T-cell (primary cell): ENCODE data around the gene ACTL6B. TPM values are rescaled to one million over a fixed set of nuclear protein-coding genes. Genes with fewer than 3 reads are reported as not detected.

Experiments
- total RNA-seq, 35 experiments: library from RNA in 6 of 35; stranded (reverse) in 6 of 35; fragments of 120-200 nt in 1 of 35; gene quantifications; one replicate each; pipeline versions ENCODE4 v1.2.1 to v1.2.4 and lab custom pipeline; 2013 to 2026

ACTL6B gene
- total RNA-seq, 5 donors from 2014 or later (not counting 1 experiment from before 2014, with no cell fraction given), result not detected

Other genes with a start within 250 kb of the ACTL6B start
- 10 to 100 TPM in 3 of 5 donors, 1 to 10 TPM in 2; 6.9 to 13.9 (median 12.0) TPM for gene ZCWPW1, start 227.7 kb downstream of the ACTL6B start, total RNA-seq
- 10 to 100 TPM; 50.6 to 63.2 (median 60.3) TPM for gene MEPCE, start 226.6 kb downstream of the ACTL6B start, total RNA-seq
- 100 to 1,000 TPM in 2 of 5 donors, 10 to 100 TPM in 3; 32.8 to 117 (median 98.6) TPM for gene PPP1R35, start 220.0 kb downstream of the ACTL6B start, total RNA-seq
- 1 to 10 TPM; 1.3 to 4.0 (median 3.3) TPM for gene SPACDR, start 192.2 kb downstream of the ACTL6B start, total RNA-seq
- 100 to 1,000 TPM in 4 of 5 donors, 10 to 100 TPM in 1; 85.2 to 160 (median 148) TPM for gene TSC22D4, start 177.2 kb downstream of the ACTL6B start, total RNA-seq
- 1 to 10 TPM in 2 of 5 donors, under 1 TPM in 3; 0.50 to 1.4 (median 0.99) TPM for gene NYAP1, start 172.5 kb downstream of the ACTL6B start, total RNA-seq
- 10 to 100 TPM; 26.2 to 54.6 (median 40.2) TPM for gene AGFG2, start 117.2 kb downstream of the ACTL6B start, total RNA-seq
- gene SAP25, start 82.5 kb downstream of the ACTL6B start, total RNA-seq, result 100 to 1,000 TPM in 3 of 5 donors, 10 to 100 TPM in 2; 61.2 to 129 (median 107) TPM
- gene LRCH4, start 70.3 kb downstream of the ACTL6B start, total RNA-seq, result 100 to 1,000 TPM; 328 to 377 (median 362) TPM
- gene FBXO24, start 70.1 kb downstream of the ACTL6B start, total RNA-seq, result 1 to 10 TPM in 3 of 5 donors, under 1 TPM in 2; 0.70 to 1.7 (median 1.3) TPM
- gene PCOLCE, start 54.1 kb downstream of the ACTL6B start, total RNA-seq, result 10 to 100 TPM in 3 of 5 donors, 1 to 10 TPM in 2; 5.4 to 14.0 (median 10.5) TPM
- 10 to 100 TPM; 10.9 to 19.0 (median 16.3) TPM for gene MOSPD3, start 43.9 kb downstream of the ACTL6B start, total RNA-seq
- gene TFR2, start 14.9 kb downstream of the ACTL6B start, total RNA-seq, result 1 to 10 TPM; 3.8 to 8.7 (median 6.7) TPM
- gene GNB2, start 17.3 kb upstream of the ACTL6B start, total RNA-seq, result 100 to 1,000 TPM; 101 to 175 (median 153) TPM
- gene GIGYF1, start 37.8 kb upstream of the ACTL6B start, total RNA-seq, result 100 to 1,000 TPM in 3 of 5 donors, 10 to 100 TPM in 2; 87.7 to 161 (median 124) TPM
- gene POP7, start 49.7 kb upstream of the ACTL6B start, total RNA-seq, result 10 to 100 TPM in 3 of 5 donors, 1 to 10 TPM in 2; 8.3 to 18.1 (median 17.8) TPM
- not detected for gene EPO, start 64.0 kb upstream of the ACTL6B start, total RNA-seq
- not detected for gene ZAN, start 77.1 kb upstream of the ACTL6B start, total RNA-seq
- gene EPHB4, start 171.1 kb upstream of the ACTL6B start, total RNA-seq, result 10 to 100 TPM in 2 of 5 donors, 1 to 10 TPM in 3; 7.8 to 12.7 (median 9.5) TPM
- 10 to 100 TPM; 49.9 to 72.6 (median 70.2) TPM for gene SLC12A9, start 196.3 kb upstream of the ACTL6B start, total RNA-seq
- 10 to 100 TPM in 2 of 5 donors, 1 to 10 TPM in 3; 5.6 to 14.6 (median 8.8) TPM for gene TRIP6, start 210.9 kb upstream of the ACTL6B start, total RNA-seq
- gene SRRT, start 218.7 kb upstream of the ACTL6B start, total RNA-seq, result 100 to 1,000 TPM; 224 to 308 (median 243) TPM
- 1 to 10 TPM in 4 of 5 donors, under 1 TPM in 1; 0.50 to 9.0 (median 6.2) TPM for gene UFSP1, start 233.3 kb upstream of the ACTL6B start, total RNA-seq
- under 1 TPM; 0.13 to 0.84 (median 0.44) TPM for gene ACHE, start 239.4 kb upstream of the ACTL6B start, total RNA-seq